OCI-LY7 (cell line): Measurements from ENCODE around the gene SLC41A1. TPM values are rescaled to one million over a fixed set of nuclear protein-coding genes. Genes with fewer than 3 reads are reported as not detected.
A peak's percentile ranks its signal among the peaks of the same experiment; 100 is the strongest.

Experiments used
- BruUV-seq: library from RNA; stranded (reverse); fragments of 400-500 nt; replicated peaks from 2 replicates; lab custom pipeline; 2021; lab: Mats Ljungman, UMichigan
- CTCF ChIA-PET: fragments of 300-600 bp; sonication (Branson Sonifier 250); formaldehyde crosslinking; loops from one replicate; lab custom pipeline; 2022; ENCODE audit warnings: antibody characterized with exemption; ENCODE audit not compliant: unreplicated experiment; lab: Charles Lee
- POLR2A ChIA-PET: fragments of 300-600 bp; sonication (Branson Sonifier 250); formaldehyde crosslinking; loops from one replicate; lab custom pipeline; 2022; ENCODE audit warnings: antibody characterized with exemption; lab: Charles Lee
- DNase-seq: peaks from one replicate; pipeline ENCODE4 v3.0.0-alpha.2; 2015; ENCODE audit warnings: low spot score
- H2AFZ ChIP-seq: fragments of 200-600 bp; sonication (generic), shearing (Covaris generic); 2 replicates; pipeline ENCODE4 v1.6.1; 2014; ENCODE audit warnings: mild to moderate bottlenecking, antibody characterized with exemption, low read length, moderate library complexity
- H3K27ac ChIP-seq: fragments of 200-600 bp; sonication (generic); 2 replicates; pipeline ENCODE4 v1.5.1; 2014; ENCODE audit warnings: mixed run types, low read depth, mild to moderate bottlenecking, moderate library complexity, low read length, inconsistent platforms; ENCODE audit not compliant: poor library complexity, severe bottlenecking
- H3K36me3 ChIP-seq: fragments of 200-600 bp; sonication (generic); 2 replicates; pipeline ENCODE4 v1.6.1; 2014; ENCODE audit warnings: mild to moderate bottlenecking, antibody characterized with exemption, low read length, moderate library complexity, mixed read lengths; ENCODE audit not compliant: insufficient read depth
- H3K4me1 ChIP-seq: fragments of 200-600 bp; sonication (generic); 2 replicates; pipeline ENCODE4 v1.5.1; 2014; ENCODE audit warnings: mild to moderate bottlenecking, low read length; ENCODE audit not compliant: insufficient read depth, poor library complexity, severe bottlenecking
- H3K4me2 ChIP-seq: fragments of 200-600 bp; sonication (generic); 2 replicates; pipeline ENCODE4 v1.6.1; 2014; ENCODE audit warnings: mild to moderate bottlenecking, low read length
- H3K4me3 ChIP-seq: fragments of 200-600 bp; sonication (generic); 2 replicates; pipeline ENCODE4 v1.5.1; 2014; ENCODE audit warnings: mild to moderate bottlenecking, low read depth, low read length; ENCODE audit not compliant: poor library complexity, severe bottlenecking
- H3K79me2 ChIP-seq: fragments of 200-600 bp; sonication (generic); 2 replicates; pipeline ENCODE4 v1.6.1; 2016; ENCODE audit warnings: low read depth, mild to moderate bottlenecking, low read length, moderate library complexity, mixed read lengths; ENCODE audit not compliant: insufficient read depth
- H3K9me2 ChIP-seq: fragments of 200-600 bp; sonication (generic); 2 replicates; pipeline ENCODE4 v1.6.1; 2016; ENCODE audit warnings: mild to moderate bottlenecking, low read length, mixed read lengths; ENCODE audit not compliant: insufficient read depth
- H3K9me3 ChIP-seq: fragments of 200-600 bp; sonication (generic); 2 replicates; pipeline ENCODE4 v1.6.1; 2014; ENCODE audit warnings: mild to moderate bottlenecking, mixed run types, low read length, mixed read lengths
- H4K20me1 ChIP-seq: fragments of 200-600 bp; sonication (generic); 2 replicates; pipeline ENCODE4 v1.6.1; 2014; ENCODE audit warnings: mild to moderate bottlenecking, antibody characterized with exemption, low read length, moderate library complexity, mixed read lengths; ENCODE audit not compliant: insufficient read depth
- CTCF ChIP-seq: fragments of 200-600 bp; sonication (generic); conservative IDR thresholded peaks from 2 replicates; pipeline ENCODE4 v1.5.1; 2014; ENCODE audit warnings: mild to moderate bottlenecking, antibody characterized with exemption, low read length, moderate library complexity, mixed read lengths
- EZH2phosphoT487 ChIP-seq: fragments of 200-600 bp; sonication (generic); IDR thresholded peaks from 2 replicates; pipeline ENCODE4 v1.6.1; 2018; ENCODE audit warnings: low read depth, borderline replicate concordance, mild to moderate bottlenecking, mixed run types, antibody characterized with exemption, low read length, moderate library complexity, mixed read lengths
- intact Hi-C: fragments of 100-400 bp; cut with micrococcal nuclease; formaldehyde crosslinking; loops from one replicate; pipeline ENCODE4 v1.10.0; 2022; ENCODE audit not compliant: unreplicated experiment
- total RNA-seq, 2 experiments: library from RNA; depleted of rRNA in 1 of 2; stranded (reverse); fragments of >200 nt in 1 of 2; shearing (Covaris generic) in 1 of 2; gene quantifications; 2 replicates each; pipeline ENCODE4 v1.2.3, GENCODE V29; 2014 to 2022

SLC41A1 gene
- total RNA-seq, 2 experiments from 2014 or later, result 3.2 to 8.2 TPM

GRCh38 chr1:205794011-205794730 lies 18.8 kb downstream of the SLC41A1 start:
- POLR2A ChIA-PET, result interaction anchor here (0.6 to 1.0 kb wide), 3 partner anchors 17 to 154 kb away, joined by 3 read pairs; no protein-coding TSS in a partner anchor
- intact Hi-C loops, result loop anchor here (5.0 kb wide), 2 partner anchors 63 to 313 kb away; no protein-coding TSS in a partner anchor
- Histone ChIP-seq H4K20me1 (no peaks in the 10 kb centered on the region), H3K27ac (no peak overlapping the region), H3K9me2 (no peaks in the 10 kb centered on the region), H3K9me3 (no peaks in the 10 kb centered on the region), H3K79me2 (no peaks in the 10 kb centered on the region), H2AFZ (no peak overlapping the region), H3K4me1 (peaks cover 18% of the 10 kb centered on the region), H3K36me3 (no peaks in the 10 kb centered on the region), H3K4me2 (0 out of 2 replicates have a peak overlapping the region, but pooled peaks have one; percentile 7), H3K4me3 (no peak overlapping the region)
- BruUV-seq, result no TSS peak
- DNase-seq, result no peak
- CTCF ChIA-PET, result interaction anchor here (1.3 kb wide), 1 partner anchor 183 kb away, joined by 5 read pairs; no protein-coding TSS in a partner anchor
- TF ChIP-seq CTCF, result no peak
- TF ChIP-seq EZH2phosphoT487, result no peak

- no peak for DNase-seq
- TF ChIP-seq CTCF (no peak), EZH2phosphoT487 (no peak)
- BruUV-seq, result no TSS peak
- H4K20me1 ChIP-seq, result no peaks in the 10 kb centered on the region
- no peaks in the 10 kb centered on the region for H3K9me3 ChIP-seq
- H3K36me3 ChIP-seq, result no peaks in the 10 kb centered on the region
- POLR2A ChIA-PET, result interaction anchor here (0.6 kb wide), 1 partner anchor 155 kb away, joined by 3 read pairs; no protein-coding TSS in a partner anchor
- CTCF ChIA-PET, result interaction anchor here (1.3 to 1.4 kb wide), 2 partner anchors 184 kb away, joined by 5 read pairs; no protein-coding TSS in a partner anchor
- H3K4me2 ChIP-seq, result no peak overlapping the region
- no peak overlapping the region for H3K27ac ChIP-seq
- H3K4me3 ChIP-seq, result no peak overlapping the region
- no peaks in the 10 kb centered on the region for H3K9me2 ChIP-seq
- peaks cover 18% of the 10 kb centered on the region for H3K4me1 ChIP-seq
- intact Hi-C loops, result loop anchor here (5.0 kb wide), 2 partner anchors 64 to 314 kb away; no protein-coding TSS in a partner anchor
- no peaks in the 10 kb centered on the region for H3K79me2 ChIP-seq
- no peak overlapping the region for H2AFZ ChIP-seq
These were observed 19.9 kb downstream of the SLC41A1 start for GRCh38 chr1:205792961-205793673.
